Neuronal stem cell (in vitro differentiated cells): ENCODE results near the gene TOM1L2.

Experiments used
- DNase-seq: peaks from one replicate; pipeline ENCODE4 v3.0.0-alpha.2; 2013; ENCODE audit warnings: low spot score
- H2AFZ ChIP-seq: one replicate; pipeline ENCODE4 v1.6.1; 2013; ENCODE audit warnings: mild to moderate bottlenecking, low read length, inconsistent platforms
- H2AK5ac ChIP-seq: 2 replicates; pipeline ENCODE4 v1.6.1; 2013; ENCODE audit warnings: low read depth, mild to moderate bottlenecking, inconsistent platforms, low read length, moderate library complexity, mixed read lengths
- H2BK120ac ChIP-seq: 2 replicates; pipeline ENCODE4 v1.6.1; 2013; ENCODE audit warnings: low read depth, mild to moderate bottlenecking, inconsistent platforms, low read length, moderate library complexity, mixed read lengths
- H2BK12ac ChIP-seq: one replicate; pipeline ENCODE4 v1.6.1; 2013; ENCODE audit warnings: low read length, inconsistent platforms
- H2BK15ac ChIP-seq: 2 replicates; pipeline ENCODE4 v1.6.1; 2013; ENCODE audit warnings: mild to moderate bottlenecking, low read length, inconsistent platforms, mixed read lengths
- H2BK5ac ChIP-seq: one replicate; pipeline ENCODE4 v1.6.1; 2013; ENCODE audit warnings: inconsistent platforms, mild to moderate bottlenecking, low read length, moderate library complexity
- H3K14ac ChIP-seq: one replicate; pipeline ENCODE4 v1.6.1; 2013; ENCODE audit warnings: low read length, inconsistent platforms
- H3K18ac ChIP-seq: 2 replicates; pipeline ENCODE4 v1.6.1; 2013; ENCODE audit warnings: low read length, inconsistent platforms
- H3K23ac ChIP-seq: 2 replicates; pipeline ENCODE4 v1.6.1; 2013; ENCODE audit warnings: low read depth, mild to moderate bottlenecking, mixed read lengths, low read length, inconsistent platforms; ENCODE audit not compliant: poor library complexity
- H3K27ac ChIP-seq: replicated peaks from 3 replicates; pipeline ENCODE4 v1.5.1; 2013; ENCODE audit warnings: low read length, inconsistent platforms
- H3K27me3 ChIP-seq, 3 experiments: 2 replicates each; pipeline ENCODE4 v1.6.1; 2013; ENCODE audit warnings: low read length in 3 of 3, mild to moderate bottlenecking in 2 of 3, inconsistent platforms in 1 of 3, low read depth in 1 of 3, mixed read lengths in 1 of 3, moderate library complexity in 1 of 3; ENCODE audit not compliant: control insufficient read depth in 3 of 3, insufficient read depth in 3 of 3
- H3K36me3 ChIP-seq, 2 donors: replicated peaks in 1 of 2; 2 replicates each; pipeline ENCODE4 v1.6.1; 2013; ENCODE audit warnings: low read length in 2 of 2; ENCODE audit not compliant: control insufficient read depth in 2 of 2, insufficient read depth in 2 of 2
- H3K4ac ChIP-seq: 2 replicates; pipeline ENCODE4 v1.6.1; 2013; ENCODE audit warnings: inconsistent platforms, mild to moderate bottlenecking, low read length, moderate library complexity
- H3K4me1 ChIP-seq, 2 donors: 1 replicate in 1 of 2; 2 replicates in 1 of 2; pipeline ENCODE4 v1.6.1; 2013; ENCODE audit warnings: low read length in 2 of 2, low read depth in 1 of 2; ENCODE audit not compliant: control insufficient read depth in 2 of 2, insufficient read depth in 1 of 2
- H3K4me2 ChIP-seq: one replicate; pipeline ENCODE4 v1.6.1; 2013; ENCODE audit warnings: mild to moderate bottlenecking, low read length, inconsistent platforms; ENCODE audit not compliant: insufficient read depth, poor library complexity, severe bottlenecking
- H3K4me3 ChIP-seq, 2 donors: 2 replicates each; pipeline ENCODE4 v1.5.1; 2013; ENCODE audit warnings: low read length in 2 of 2, mild to moderate bottlenecking in 2 of 2, inconsistent platforms in 1 of 2, moderate library complexity in 1 of 2
- H3K79me1 ChIP-seq: one replicate; pipeline ENCODE4 v1.6.1; 2013; ENCODE audit warnings: low read depth, mild to moderate bottlenecking, inconsistent platforms, low read length, moderate library complexity
- H3K9ac ChIP-seq: one replicate; pipeline ENCODE4 v1.6.1; 2013; ENCODE audit warnings: mild to moderate bottlenecking, low read depth, low read length, inconsistent platforms; ENCODE audit not compliant: poor library complexity
- H3K9me3 ChIP-seq, 2 donors: replicated peaks in 1 of 2; 2 replicates each; pipeline versions ENCODE3 to v1.6.1; 2013; ENCODE audit warnings: low read length in 2 of 2, mild to moderate bottlenecking in 2 of 2, inconsistent platforms in 1 of 2, low read depth in 1 of 2, mixed read lengths in 1 of 2, moderate library complexity in 1 of 2; ENCODE audit not compliant: control insufficient read depth in 2 of 2, insufficient read depth in 1 of 2
- H4K8ac ChIP-seq: one replicate; pipeline ENCODE4 v1.6.1; 2013; ENCODE audit warnings: low read depth, mild to moderate bottlenecking, inconsistent platforms, low read length, moderate library complexity
- H4K91ac ChIP-seq: one replicate; pipeline ENCODE4 v1.6.1; 2013; ENCODE audit warnings: low read length, low read depth, mild to moderate bottlenecking, inconsistent platforms; ENCODE audit not compliant: poor library complexity
- WGBS, 2 donors: extraction: QIAGEN DNeasy Blood & Tissue Kit; methylation state at CpG; one replicate each; pipeline ENCODE4 v1.1.7; 2013; ENCODE audit warnings: missing lambda C conversion rate in 2 of 2, mixed read lengths in 1 of 2; ENCODE audit not compliant: insufficient read length in 2 of 2, insufficient replicate concordance in 1 of 2; ENCODE audit errors: extremely low coverage in 2 of 2; 5-methylcytosine and 5-hydroxymethylcytosine counted together

TOM1L2 gene

DNA sequence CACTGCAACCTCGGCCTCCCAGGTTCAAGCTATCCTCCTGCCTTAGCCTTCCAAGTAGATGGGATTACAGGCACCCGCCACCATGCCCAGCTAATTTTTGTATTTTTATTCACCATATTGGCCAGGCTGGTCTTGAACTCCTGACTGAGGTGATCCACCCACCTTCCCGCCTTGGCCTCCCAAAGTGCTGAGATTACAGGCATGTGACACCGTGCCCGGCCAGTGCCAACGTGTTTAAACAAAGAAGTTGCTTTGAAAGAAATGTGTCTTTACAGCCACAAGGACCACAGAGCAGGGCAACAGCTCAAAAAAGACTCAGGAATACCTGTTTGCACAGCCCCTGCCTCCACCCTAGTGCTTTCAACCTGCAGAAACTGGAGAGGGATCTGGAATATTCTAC is 41.8 kb upstream of the TOM1L2 start:
- no peaks in the 10 kb centered on the region for H3K79me1 ChIP-seq
- H3K23ac ChIP-seq, result no peak overlapping the region
- no peak overlapping the region for H3K4ac ChIP-seq
- H4K91ac ChIP-seq, result no peak overlapping the region
- H3K36me3 ChIP-seq, result peaks cover 5 to 10% of the 10 kb centered on the region in 2 donors
- H3K27ac ChIP-seq, result no peak overlapping the region
- H3K14ac ChIP-seq, result no peak overlapping the region
- WGBS, 2 donors, result no CpG with 5 or more reads among the region's 6 CpGs
- H2BK120ac ChIP-seq, result no peak overlapping the region
- H3K18ac ChIP-seq, result no peak overlapping the region
- H3K4me2 ChIP-seq, result no peak overlapping the region
- no peak overlapping the region for H4K8ac ChIP-seq
- no peaks in the 10 kb centered on the region for H3K27me3 ChIP-seq
- no peak overlapping the region for H2AFZ ChIP-seq
- H2BK5ac ChIP-seq, result no peak overlapping the region
- peaks cover 2 to 3% of the 10 kb centered on the region in 2 donors for H3K9me3 ChIP-seq
- H3K4me1 ChIP-seq, result peaks cover 0 to 8% of the 10 kb centered on the region in 2 donors
- no peak overlapping the region for H3K9ac ChIP-seq
- H2BK15ac ChIP-seq, result no peak overlapping the region
- no peak overlapping the region for H3K4me3 ChIP-seq
- H2AK5ac ChIP-seq, result no peak overlapping the region
- no peak for DNase-seq
- no peak overlapping the region for H2BK12ac ChIP-seq

DNA sequence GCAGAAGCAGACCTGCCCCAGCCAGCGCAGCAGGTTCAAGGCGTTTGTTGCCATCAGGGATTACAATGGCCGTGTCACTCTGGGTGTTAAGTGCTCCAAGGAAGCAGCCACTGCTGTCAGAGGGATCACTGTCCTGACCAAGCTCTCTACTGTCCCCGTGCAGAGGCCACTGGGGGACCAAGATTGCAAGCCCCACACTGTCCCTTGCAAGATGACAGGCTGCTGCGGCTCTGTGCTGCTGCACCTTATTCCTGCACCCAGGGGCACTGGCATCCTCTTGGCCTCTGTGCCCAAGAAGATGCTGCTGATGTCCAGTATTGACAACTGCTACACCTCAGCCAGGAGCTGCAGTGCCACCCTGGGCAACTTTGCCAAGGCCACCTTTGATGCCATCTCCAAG is 39.1 kb upstream of the TOM1L2 start:
- H3K79me1 ChIP-seq, result no peaks in the 10 kb centered on the region
- H2BK5ac ChIP-seq, result no peak overlapping the region
- H3K9ac ChIP-seq, result no peak overlapping the region
- no peak overlapping the region for H2AFZ ChIP-seq
- H3K4ac ChIP-seq, result no peak overlapping the region
- H4K91ac ChIP-seq, result no peak overlapping the region
- peaks cover 0 to 9% of the 10 kb centered on the region in 2 donors for H3K4me1 ChIP-seq
- no peak overlapping the region for H3K4me2 ChIP-seq
- no peak overlapping the region for H2AK5ac ChIP-seq
- H3K18ac ChIP-seq, result peak overlapping the region; percentile 20
- H2BK15ac ChIP-seq, result no peak overlapping the region
- WGBS, 2 donors, result no CpG with 5 or more reads among the region's 5 CpGs
- DNase-seq, result no peak
- H2BK12ac ChIP-seq, result no peak overlapping the region
- H4K8ac ChIP-seq, result no peak overlapping the region
- H3K27ac ChIP-seq, result no peak overlapping the region
- no peak overlapping the region for H3K14ac ChIP-seq
- no peaks in the 10 kb centered on the region for H3K27me3 ChIP-seq
- H3K23ac ChIP-seq, result no peak overlapping the region
- peak overlapping the region in 1 of 2 donors; percentile 22 for H3K4me3 ChIP-seq
- H3K36me3 ChIP-seq, result peaks cover 5 to 10% of the 10 kb centered on the region in 2 donors
- H3K9me3 ChIP-seq, result peaks cover 0 to 3% of the 10 kb centered on the region in 2 donors
- no peak overlapping the region for H2BK120ac ChIP-seq

DNA sequence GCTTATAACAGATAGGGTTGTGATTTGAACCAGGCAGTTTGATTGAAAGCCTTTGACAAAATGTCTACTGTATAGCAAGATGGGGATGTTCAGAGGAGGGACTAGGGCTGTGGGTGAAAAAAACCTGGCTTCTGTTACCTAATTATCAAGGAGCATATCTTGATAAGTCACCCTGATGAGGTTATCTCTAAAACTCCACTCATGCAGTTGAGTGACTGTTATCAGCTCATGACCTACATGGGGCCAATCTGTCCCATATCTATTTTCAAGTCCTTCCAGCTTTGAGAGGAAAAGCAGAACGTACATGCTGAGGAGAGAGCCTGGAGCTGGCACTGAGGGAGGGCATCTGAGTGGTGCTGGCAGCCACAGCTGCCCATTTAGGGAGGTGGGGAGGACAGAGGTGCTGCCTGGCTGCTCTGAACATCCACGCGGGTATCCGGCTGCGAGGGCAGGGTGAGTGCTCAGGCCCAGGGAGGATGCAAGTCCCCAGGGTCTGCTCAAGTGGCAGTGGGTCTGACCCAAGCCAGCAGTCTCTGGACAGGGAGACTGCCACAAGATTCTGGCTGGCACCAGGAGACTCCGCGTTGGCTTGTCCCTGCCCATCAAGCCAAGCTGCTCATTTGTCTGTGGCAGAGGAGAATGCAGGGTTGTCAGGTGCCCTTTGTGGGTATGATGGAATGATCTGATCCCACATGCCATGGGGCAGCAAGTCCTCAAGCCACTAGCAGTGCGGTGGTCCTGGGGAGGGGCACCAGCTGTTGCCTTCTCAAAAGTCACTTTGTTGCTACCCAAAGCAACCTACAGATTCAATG is 37.6 kb upstream of the TOM1L2 start:
- H3K4ac ChIP-seq, result no peak overlapping the region
- no peak overlapping the region for H2AFZ ChIP-seq
- H2BK12ac ChIP-seq, result no peak overlapping the region
- no CpG with 5 or more reads among the region's 8 CpGs for WGBS, 2 donors
- no peak overlapping the region for H2AK5ac ChIP-seq
- no peak for DNase-seq
- H2BK5ac ChIP-seq, result no peak overlapping the region
- H3K23ac ChIP-seq, result peak overlapping the region; percentile 49
- H3K4me3 ChIP-seq, result no peak overlapping the region
- no peaks in the 10 kb centered on the region for H3K79me1 ChIP-seq
- no peak overlapping the region for H2BK120ac ChIP-seq
- no peak overlapping the region for H4K8ac ChIP-seq
- no peak overlapping the region for H4K91ac ChIP-seq
- H3K9me3 ChIP-seq, result peaks cover 0 to 3% of the 10 kb centered on the region in 2 donors
- H3K4me2 ChIP-seq, result no peak overlapping the region
- H3K36me3 ChIP-seq, result peaks cover 0 to 5% of the 10 kb centered on the region in 2 donors
- H3K9ac ChIP-seq, result no peak overlapping the region
- H2BK15ac ChIP-seq, result no peak overlapping the region
- H3K18ac ChIP-seq, result no peak overlapping the region
- H3K27me3 ChIP-seq, result no peaks in the 10 kb centered on the region
- H3K14ac ChIP-seq, result no peak overlapping the region
- no peak overlapping the region for H3K27ac ChIP-seq
- H3K4me1 ChIP-seq, result peaks cover 0 to 4% of the 10 kb centered on the region in 2 donors

DNA sequence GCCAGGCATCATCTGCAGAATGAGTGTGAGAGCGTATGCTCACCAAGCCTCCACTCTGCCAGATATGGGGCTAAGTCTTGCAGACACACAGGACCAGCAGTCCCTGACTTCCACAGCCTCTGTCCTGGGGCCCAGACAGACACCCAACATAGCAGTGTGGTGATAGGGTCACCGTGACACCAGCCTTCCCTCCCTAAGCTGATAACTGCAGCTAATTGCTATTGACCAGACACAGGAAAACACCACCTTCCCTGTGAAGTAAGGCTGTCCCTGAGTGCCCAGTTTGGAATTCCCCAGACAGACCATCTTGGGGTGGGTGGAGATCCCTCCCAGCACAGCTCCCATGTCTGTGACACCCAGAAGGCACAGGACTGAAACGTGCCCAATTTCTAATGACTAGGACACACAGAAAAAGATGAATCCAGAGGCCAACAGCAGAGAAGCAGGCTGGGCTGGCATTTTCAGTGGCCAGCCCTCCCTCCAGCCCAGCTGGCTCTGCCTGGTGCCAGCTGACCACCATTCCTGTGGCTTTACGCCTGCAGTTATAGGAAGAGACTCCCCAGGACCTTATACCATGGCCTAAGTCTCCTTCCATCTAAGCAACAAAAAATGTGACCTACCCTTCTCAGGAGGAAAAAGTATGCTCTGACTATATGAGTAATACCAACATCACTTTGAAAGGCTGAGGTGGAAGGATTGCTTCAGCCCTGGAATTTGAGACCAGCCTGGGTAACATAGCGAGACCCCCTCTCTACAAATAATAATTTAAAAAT is 36.5 kb upstream of the TOM1L2 start:
- Histone ChIP-seq H3K4me2 (no peak overlapping the region), H2BK5ac (no peak overlapping the region), H2AK5ac (peak overlapping the region; percentile 15), H3K4me3 (peak overlapping the region in 1 of 2 donors; percentile 49), H2BK12ac (no peak overlapping the region), H3K36me3 (peaks cover 0 to 5% of the 10 kb centered on the region in 2 donors), H3K9ac (peak overlapping the region; percentile 65), H3K18ac (no peak overlapping the region), H3K27ac (no peak overlapping the region), H3K4ac (no peak overlapping the region), H3K23ac (no peak overlapping the region), H3K9me3 (peaks cover 0 to 3% of the 10 kb centered on the region in 2 donors), H3K27me3 (no peaks in the 10 kb centered on the region), H4K8ac (no peak overlapping the region), H2BK15ac (no peak overlapping the region), H2AFZ (no peak overlapping the region), H3K79me1 (no peaks in the 10 kb centered on the region), H3K4me1 (peaks cover 0 to 4% of the 10 kb centered on the region in 2 donors), H3K14ac (no peak overlapping the region), H4K91ac (no peak overlapping the region), H2BK120ac (no peak overlapping the region)
- no peak for DNase-seq
- no CpG with 5 or more reads among the region's 5 CpGs for WGBS, 2 donors
